Lower lobe of right lung (tissue), 2 donors: ENCODE results near the gene NACC2. TPM values are rescaled to one million over a fixed set of nuclear protein-coding genes. Genes with fewer than 3 reads are reported as not detected.
A peak's percentile ranks its signal among the peaks of the same experiment; 100 is the strongest.

ENCODE experiments used
- ATAC-seq, 2 donors: fragments of 200-7000 bp; cut with Tn5 transposase; one replicate each; pipeline ENCODE4 v1.9.1; 2020 to 2022; ENCODE audit warnings: mild to moderate bottlenecking in 2 of 2, moderate library complexity in 2 of 2
- DNase-seq: peaks from one replicate; pipeline ENCODE4 v3.0.0-alpha.2; 2020
- H3K27ac ChIP-seq: fragments of 200-600 bp; one replicate; pipeline ENCODE4 v1.8.0; 2022
- H3K27me3 ChIP-seq: fragments of 200-600 bp; one replicate; pipeline ENCODE4 v1.8.0; 2022; ENCODE audit warnings: low read depth
- H3K36me3 ChIP-seq: fragments of 200-600 bp; one replicate; pipeline ENCODE4 v1.8.0; 2022; ENCODE audit warnings: mild to moderate bottlenecking
- H3K4me1 ChIP-seq: fragments of 200-600 bp; one replicate; pipeline ENCODE4 v1.8.0; 2022
- H3K4me3 ChIP-seq: fragments of 200-600 bp; one replicate; pipeline ENCODE4 v1.8.0; 2022; ENCODE audit warnings: mild to moderate bottlenecking
- H3K9me3 ChIP-seq: fragments of 200-600 bp; one replicate; pipeline ENCODE4 v1.8.0; 2022
- intact Hi-C: fragments of 100-400 bp; cut with DNase I; formaldehyde crosslinking; loops from one replicate; pipeline ENCODE4 v1.11.0; 2022
- total RNA-seq: library from RNA; stranded (reverse); fragmentation: NEBNext Ultra II Directional; extraction: Animal tissue kit (Norgen Biotek cat#: 25700); gene quantifications from one replicate; pipeline ENCODE4 v1.2.1, GENCODE V29; 2021
- TF ChIP-seq, protein P1 (sequence below): fragments of 200-600 bp; IDR thresholded peaks from one replicate; pipeline ENCODE4 v1.8.0; 2022; ENCODE audit warnings: antibody characterized with exemption, mild to moderate bottlenecking
- donor health status: DM: no; HTN: yes; CAD: no; lungs with severe emphysema.

The NACC2 gene
- total RNA-seq, 1 donor from 2014 or later: 27.0 TPM

- no peaks in the 10 kb centered on the region for H3K27me3 ChIP-seq
- H3K4me3 ChIP-seq: no peak overlapping the region
- DNase-seq: peak; percentile 51
- H3K9me3 ChIP-seq: no peaks in the 10 kb centered on the region
- TF ChIP-seq, protein P1, sequence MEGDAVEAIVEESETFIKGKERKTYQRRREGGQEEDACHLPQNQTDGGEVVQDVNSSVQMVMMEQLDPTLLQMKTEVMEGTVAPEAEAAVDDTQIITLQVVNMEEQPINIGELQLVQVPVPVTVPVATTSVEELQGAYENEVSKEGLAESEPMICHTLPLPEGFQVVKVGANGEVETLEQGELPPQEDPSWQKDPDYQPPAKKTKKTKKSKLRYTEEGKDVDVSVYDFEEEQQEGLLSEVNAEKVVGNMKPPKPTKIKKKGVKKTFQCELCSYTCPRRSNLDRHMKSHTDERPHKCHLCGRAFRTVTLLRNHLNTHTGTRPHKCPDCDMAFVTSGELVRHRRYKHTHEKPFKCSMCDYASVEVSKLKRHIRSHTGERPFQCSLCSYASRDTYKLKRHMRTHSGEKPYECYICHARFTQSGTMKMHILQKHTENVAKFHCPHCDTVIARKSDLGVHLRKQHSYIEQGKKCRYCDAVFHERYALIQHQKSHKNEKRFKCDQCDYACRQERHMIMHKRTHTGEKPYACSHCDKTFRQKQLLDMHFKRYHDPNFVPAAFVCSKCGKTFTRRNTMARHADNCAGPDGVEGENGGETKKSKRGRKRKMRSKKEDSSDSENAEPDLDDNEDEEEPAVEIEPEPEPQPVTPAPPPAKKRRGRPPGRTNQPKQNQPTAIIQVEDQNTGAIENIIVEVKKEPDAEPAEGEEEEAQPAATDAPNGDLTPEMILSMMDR: no peak
- intact Hi-C loops: no loop called here
- H3K27ac ChIP-seq: no peak overlapping the region
- ATAC-seq: peak; percentile 3 to 4
- H3K4me1 ChIP-seq: peaks cover 60% of the 10 kb centered on the region
- peaks cover 4% of the 10 kb centered on the region for H3K36me3 ChIP-seq
These were observed 13.8 kb downstream of the NACC2 start for GRCh38 chr9:136081113-136081825.

- peaks cover 60% of the 10 kb centered on the region for H3K4me1 ChIP-seq
- H3K9me3 ChIP-seq: no peaks in the 10 kb centered on the region
- intact Hi-C loops: no loop called here
- no peaks in the 10 kb centered on the region for H3K27me3 ChIP-seq
- TF ChIP-seq, protein P1: no peak
- no peak overlapping the region for H3K27ac ChIP-seq
- ATAC-seq (no peak), DNase-seq (peak; percentile 35)
- peaks cover 4% of the 10 kb centered on the region for H3K36me3 ChIP-seq
- no peak overlapping the region for H3K4me3 ChIP-seq
These were observed 14.4 kb downstream of the NACC2 start for GRCh38 chr9:136080716-136081112.

- intact Hi-C loops: no loop called here
- Histone ChIP-seq H3K36me3 (peaks cover 10% of the 10 kb centered on the region), H3K4me3 (no peak overlapping the region), H3K27me3 (no peaks in the 10 kb centered on the region), H3K9me3 (no peaks in the 10 kb centered on the region), H3K27ac (peak overlapping the region; percentile 51), H3K4me1 (peaks cover 59% of the 10 kb centered on the region)
- DNase-seq (peak; percentile 44), ATAC-seq (peak; percentile 1 to 2)
- TF ChIP-seq, protein P1: no peak
These were observed 15.2 kb downstream of the NACC2 start for GRCh38 chr9:136079916-136080246.

DNA sequence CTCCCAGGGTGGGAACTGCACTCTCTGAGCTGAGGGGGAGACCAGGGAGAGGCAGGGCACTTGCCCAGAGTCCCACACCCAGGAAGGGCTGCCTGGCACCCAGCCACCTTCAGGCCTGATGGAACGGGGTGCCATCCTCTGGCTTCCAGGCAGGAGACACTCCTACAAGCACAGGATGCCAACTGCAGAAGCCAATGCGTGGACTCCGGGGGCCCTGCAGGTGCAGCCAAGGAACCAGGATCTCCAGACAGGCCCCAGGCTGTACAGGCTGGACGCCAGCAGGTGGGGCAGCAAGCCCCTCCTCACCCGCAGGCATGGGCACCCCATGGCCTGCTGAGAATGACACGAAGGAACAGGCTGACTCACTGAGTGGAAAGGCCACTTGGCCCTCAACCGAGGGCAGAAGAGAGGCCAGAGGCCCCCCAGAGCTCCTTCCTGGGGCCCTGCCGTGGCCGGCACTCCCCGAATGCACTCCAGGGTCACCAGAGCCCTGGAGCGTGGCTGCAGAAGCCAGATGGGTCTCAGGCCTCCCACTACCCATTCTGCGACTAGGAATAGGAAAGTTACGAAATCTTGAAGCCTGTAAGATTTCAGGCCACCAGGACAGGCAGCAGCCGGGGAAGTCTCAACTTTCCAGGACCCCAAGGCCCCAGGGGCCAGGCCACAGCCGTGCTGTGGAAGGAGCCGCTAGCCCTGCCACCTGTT, 15.7 kb downstream of the NACC2 start:
- intact Hi-C loops: no loop called here
- TF ChIP-seq, protein P1: no peak
- no peaks in the 10 kb centered on the region for H3K27me3 ChIP-seq
- H3K4me1 ChIP-seq: peaks cover 54% of the 10 kb centered on the region
- no peaks in the 10 kb centered on the region for H3K9me3 ChIP-seq
- DNase-seq: peak; percentile 42
- peak overlapping the region; percentile 51 for H3K27ac ChIP-seq
- peaks cover 10% of the 10 kb centered on the region for H3K36me3 ChIP-seq
- peak in 1 of 2 donors; percentile 29 for ATAC-seq
- H3K4me3 ChIP-seq: no peak overlapping the region

- TF ChIP-seq, protein P1: no peak
- H3K36me3 ChIP-seq: peaks cover 6% of the 10 kb centered on the region
- no peak overlapping the region for H3K27ac ChIP-seq
- DNase-seq (peak; percentile 35), ATAC-seq (no peak)
- H3K27me3 ChIP-seq: no peaks in the 10 kb centered on the region
- H3K4me3 ChIP-seq: no peak overlapping the region
- peaks cover 53% of the 10 kb centered on the region for H3K4me1 ChIP-seq
- intact Hi-C loops: no loop called here
- no peaks in the 10 kb centered on the region for H3K9me3 ChIP-seq
These were observed 16.5 kb downstream of the NACC2 start for GRCh38 chr9:136078498-136079011.
